Muscle layer of colon (tissue), 2 donors: ENCODE data around the gene F12.

Experiments
- H3K27ac ChIP-seq: one replicate; pipeline ENCODE4 v1.7.0; 2013; ENCODE audit warnings: low read depth, mild to moderate bottlenecking, low read length, moderate library complexity
- H3K27me3 ChIP-seq, 2 donors: one replicate each; pipeline ENCODE4 v1.7.0; 2013; ENCODE audit warnings: low read length in 2 of 2, mild to moderate bottlenecking in 2 of 2; ENCODE audit not compliant: insufficient read depth in 2 of 2, control insufficient read depth in 1 of 2
- H3K36me3 ChIP-seq: one replicate; pipeline ENCODE4 v1.7.0; 2013; ENCODE audit warnings: mild to moderate bottlenecking, low read length; ENCODE audit not compliant: insufficient read depth
- H3K4me1 ChIP-seq: one replicate; pipeline ENCODE4 v1.7.0; 2013; ENCODE audit warnings: mild to moderate bottlenecking, low read length; ENCODE audit not compliant: insufficient read depth
- H3K4me3 ChIP-seq, 2 donors: one replicate each; pipeline ENCODE4 v1.7.0; 2013; ENCODE audit warnings: low read length in 2 of 2, low read depth in 1 of 2, mild to moderate bottlenecking in 1 of 2, moderate library complexity in 1 of 2
- H3K9ac ChIP-seq: one replicate; pipeline ENCODE4 v1.7.0; 2013; ENCODE audit warnings: low read length
- H3K9me3 ChIP-seq: one replicate; pipeline ENCODE4 v1.7.0; 2013; ENCODE audit warnings: mild to moderate bottlenecking, low read length
- donor health status: abdominal sarcoma.
- donor health status: Adenocarcinoma of cecum.

F12 gene

DNA sequence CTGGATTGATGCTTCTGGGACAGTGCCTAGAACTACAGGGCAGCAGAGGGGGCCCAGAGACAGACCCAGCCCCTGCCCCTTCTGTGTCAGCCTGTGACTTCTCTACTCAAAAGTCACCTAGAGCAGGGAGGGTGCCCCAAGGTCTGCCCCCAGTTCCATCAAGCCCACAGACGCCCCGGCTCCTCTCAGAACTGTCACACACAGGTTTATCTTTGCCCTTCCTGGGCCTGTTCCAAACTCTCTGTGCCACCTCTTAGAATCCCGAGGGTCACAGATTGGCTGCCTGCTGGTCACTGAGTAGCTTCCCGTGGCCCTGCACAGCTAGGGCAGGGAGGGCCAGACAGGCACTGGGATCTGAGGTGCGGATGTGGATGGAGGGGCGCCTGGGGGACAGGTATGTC lies 49.9 kb downstream of the F12 start:
- Histone ChIP-seq H3K4me1 (peaks cover 8% of the 10 kb centered on the region), H3K27ac (no peak overlapping the region), H3K9me3 (no peaks in the 10 kb centered on the region), H3K27me3 (peaks cover 0 to 8% of the 10 kb centered on the region in 2 donors), H3K36me3 (no peaks in the 10 kb centered on the region), H3K9ac (no peak overlapping the region), H3K4me3 (no peak overlapping the region)

DNA sequence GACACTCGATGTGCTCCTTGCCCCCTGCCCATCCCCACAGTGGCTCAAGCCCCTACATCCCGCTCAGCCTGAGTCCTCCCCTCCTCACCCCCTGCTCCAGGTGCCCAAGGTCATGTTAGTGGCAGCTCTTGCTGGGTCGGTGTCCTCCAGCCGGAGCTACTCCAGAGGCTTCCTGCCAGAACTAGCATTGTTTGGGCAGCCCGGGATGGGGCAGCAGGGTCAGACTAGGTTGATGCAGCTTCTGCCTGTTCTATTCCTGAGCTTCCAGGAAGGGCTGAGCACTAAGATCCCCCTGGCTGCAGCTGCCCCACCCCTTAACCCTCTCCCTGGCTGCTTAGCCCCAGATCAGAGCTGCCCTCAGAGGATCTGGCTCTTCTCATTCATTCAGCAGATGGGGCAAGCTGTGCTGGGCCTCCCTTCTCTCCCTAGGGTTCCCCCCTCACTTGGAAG lies 51.0 kb downstream of the F12 start:
- H3K36me3 ChIP-seq: no peaks in the 10 kb centered on the region
- H3K27me3 ChIP-seq: peaks cover 0 to 8% of the 10 kb centered on the region in 2 donors
- no peak overlapping the region for H3K4me3 ChIP-seq
- H3K4me1 ChIP-seq: peaks cover 2% of the 10 kb centered on the region
- no peak overlapping the region for H3K9ac ChIP-seq
- H3K9me3 ChIP-seq: no peaks in the 10 kb centered on the region
- no peak overlapping the region for H3K27ac ChIP-seq

GRCh38 chr5:177357459-177358351 lies 51.7 kb downstream of the F12 start, which contains the start of gene RGS14:
Gene RGS14 (plus strand): TSS chr5:177357924. CDS start chr5:177358025, 101 bp downstream.
- no peaks in the 10 kb centered on the region for H3K36me3 ChIP-seq
- H3K9me3 ChIP-seq: no peaks in the 10 kb centered on the region
- H3K4me1 ChIP-seq: no peaks in the 10 kb centered on the region
- no peak within 1 kb of the TSS for H3K9ac ChIP-seq
- no peak within 1 kb of the TSS for H3K4me3 ChIP-seq
- H3K27me3 ChIP-seq: peaks cover 0 to 8% of the 10 kb centered on the region in 2 donors
- H3K27ac ChIP-seq: no peak within 1 kb of the TSS

DNA sequence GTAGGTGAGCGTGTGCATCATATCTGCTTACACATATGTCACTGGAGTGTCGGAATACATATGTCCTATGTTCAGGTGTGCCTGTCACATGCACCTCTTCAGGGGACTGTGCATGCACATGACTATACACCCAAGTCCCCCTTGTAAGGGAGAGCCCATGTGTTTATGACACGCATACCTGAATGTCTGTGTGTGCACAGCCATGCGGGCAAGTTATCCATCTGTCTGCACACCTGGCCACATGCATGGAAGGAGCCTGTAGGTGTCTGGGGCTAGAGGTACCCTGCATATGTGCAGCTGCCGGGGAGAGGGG lies 52.3 kb downstream of the F12 start:
- Histone ChIP-seq H3K27me3 (peaks cover 0 to 8% of the 10 kb centered on the region in 2 donors), H3K27ac (no peak overlapping the region), H3K4me3 (no peak overlapping the region), H3K4me1 (no peaks in the 10 kb centered on the region), H3K9ac (no peak overlapping the region), H3K9me3 (no peaks in the 10 kb centered on the region), H3K36me3 (no peaks in the 10 kb centered on the region)

- Histone ChIP-seq H3K36me3 (no peaks in the 10 kb centered on the region), H3K27me3 (peaks cover 0 to 8% of the 10 kb centered on the region in 2 donors), H3K9me3 (no peaks in the 10 kb centered on the region), H3K4me1 (no peaks in the 10 kb centered on the region), H3K9ac (no peak overlapping the region), H3K4me3 (no peak overlapping the region), H3K27ac (no peak overlapping the region)
These were observed 52.6 kb downstream of the F12 start for GRCh38 chr5:177356746-177357145.

DNA sequence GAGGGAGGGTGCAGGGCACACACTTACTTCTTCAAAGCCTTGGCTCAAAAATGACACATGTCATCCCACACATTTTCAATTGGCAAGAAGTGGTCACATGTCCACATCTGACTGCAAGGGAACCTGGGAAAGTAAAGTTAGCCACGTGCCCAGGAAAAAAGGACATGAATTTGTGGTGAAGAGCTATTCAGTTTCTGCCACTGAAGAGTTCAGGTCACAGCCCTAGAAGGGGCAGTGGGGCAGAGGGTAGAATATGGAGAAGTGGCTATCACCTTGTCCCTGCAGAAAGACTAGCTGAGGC lies 53.5 kb downstream of the F12 start:
- peaks cover 0 to 8% of the 10 kb centered on the region in 2 donors for H3K27me3 ChIP-seq
- H3K27ac ChIP-seq: no peak overlapping the region
- no peak overlapping the region for H3K9ac ChIP-seq
- H3K4me1 ChIP-seq: peaks cover 2% of the 10 kb centered on the region
- no peaks in the 10 kb centered on the region for H3K9me3 ChIP-seq
- H3K36me3 ChIP-seq: no peaks in the 10 kb centered on the region
- H3K4me3 ChIP-seq: no peak overlapping the region

- Histone ChIP-seq H3K36me3 (peaks cover under 1% of the 10 kb centered on the region), H3K9ac (no peak overlapping the region), H3K4me3 (no peak overlapping the region), H3K9me3 (no peaks in the 10 kb centered on the region), H3K4me1 (peaks cover 7% of the 10 kb centered on the region), H3K27ac (no peak overlapping the region), H3K27me3 (peaks cover 0 to 8% of the 10 kb centered on the region in 2 donors)
These were observed 54.0 kb downstream of the F12 start for GRCh38 chr5:177355162-177355867.

DNA sequence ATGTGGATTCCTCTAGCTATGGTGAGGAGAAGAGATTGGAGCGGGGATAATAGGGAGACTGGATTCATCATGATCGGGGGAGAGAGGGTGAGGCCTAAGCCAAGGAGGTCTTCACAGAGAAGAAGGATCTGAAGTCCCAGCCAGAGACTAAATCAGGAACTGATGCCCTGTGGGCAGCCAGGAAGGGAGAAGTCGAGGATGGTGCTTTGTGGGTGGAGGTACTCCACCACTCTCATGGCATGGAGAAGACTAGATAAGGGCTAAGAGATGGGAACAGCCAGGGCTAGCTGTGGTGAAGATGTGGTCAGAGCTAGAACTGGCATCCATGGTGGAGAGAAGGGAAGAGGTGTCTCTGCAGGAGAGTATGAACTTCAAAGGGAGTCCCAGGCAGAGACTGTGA lies 54.7 kb downstream of the F12 start:
- H3K36me3 ChIP-seq: peaks cover 6% of the 10 kb centered on the region
- H3K4me3 ChIP-seq: no peak overlapping the region
- H3K9me3 ChIP-seq: no peaks in the 10 kb centered on the region
- H3K4me1 ChIP-seq: peaks cover 13% of the 10 kb centered on the region
- H3K9ac ChIP-seq: no peak overlapping the region
- H3K27me3 ChIP-seq: peaks cover 0 to 8% of the 10 kb centered on the region in 2 donors
- H3K27ac ChIP-seq: no peak overlapping the region

- peaks cover 6% of the 10 kb centered on the region for H3K36me3 ChIP-seq
- H3K4me3 ChIP-seq: no peak overlapping the region
- no peaks in the 10 kb centered on the region for H3K9me3 ChIP-seq
- no peak overlapping the region for H3K27ac ChIP-seq
- H3K27me3 ChIP-seq: peaks cover 0 to 4% of the 10 kb centered on the region in 2 donors
- no peak overlapping the region for H3K9ac ChIP-seq
- H3K4me1 ChIP-seq: peaks cover 14% of the 10 kb centered on the region
These were observed 55.1 kb downstream of the F12 start for GRCh38 chr5:177354256-177354655.

- Histone ChIP-seq H3K27ac (no peak overlapping the region), H3K9me3 (no peaks in the 10 kb centered on the region), H3K4me1 (peaks cover 14% of the 10 kb centered on the region), H3K4me3 (no peak overlapping the region), H3K27me3 (peaks cover 0 to 4% of the 10 kb centered on the region in 2 donors), H3K9ac (no peak overlapping the region), H3K36me3 (peaks cover 6% of the 10 kb centered on the region)
These were observed 56.3 kb downstream of the F12 start for GRCh38 chr5:177353093-177353492.
